HepG2 (cell line): ENCODE measurements around the gene PLB1. TPM values are rescaled to one million over a fixed set of nuclear protein-coding genes. Genes with fewer than 3 reads are reported as not detected.

Experiments
- ATAC-seq: fragments of 200-7000 bp; cut with Tn5 transposase; 3 replicates; pipeline ENCODE4 v1.9.1; 2020; ENCODE audit warnings: mild to moderate bottlenecking, moderate library complexity
- BruUV-seq: library from RNA; stranded (reverse); fragments of 400-500 nt; replicated peaks from 2 replicates; lab custom pipeline; 2021; lab: Mats Ljungman, UMichigan
- CTCF ChIA-PET: fragments of 300-600 bp; formaldehyde crosslinking; extraction: SDS; loops from one replicate; lab custom pipeline; 2021; ENCODE audit warnings: low total read pairs, inconsistent platforms, low intra/inter-chr PET ratio; lab: Yijun Ruan, JAX
- POLR2A ChIA-PET: fragments of 350-600 bp; sonication (Branson Sonifier 250); formaldehyde crosslinking; loops from one replicate; lab custom pipeline; 2020; ENCODE audit warnings: antibody characterized with exemption, inconsistent platforms; lab: Yijun Ruan, JAX
- DNase-seq: peaks from one replicate; pipeline ENCODE4 v3.0.0-alpha.2; 2015; ENCODE audit warnings: low spot score
- FAIRE-seq: peaks from 3 replicates; lab custom pipeline; 2011; peaks lifted over from hg19 to GRCh38; lab: Jason Lieb, UNC
- H2AFZ ChIP-seq: one replicate; pipeline ENCODE4 v1.6.1; 2011; ENCODE audit warnings: low read length, inconsistent platforms
- H3K27ac ChIP-seq: fragments of 300-600 bp; 3 replicates; pipeline ENCODE4 v1.8.0; 2011; ENCODE audit warnings: mixed run types, mild to moderate bottlenecking, mixed read lengths, low read length, inconsistent platforms; ENCODE audit not compliant: insufficient read depth; ENCODE audit errors: extremely low read length
- H3K27me3 ChIP-seq, 2 experiments: fragments of 200-600 bp in 1 of 2; 2 replicates in 1 of 2; 3 replicates in 1 of 2; pipeline versions ENCODE4 v1.6.0 to v1.8.0; 2011; ENCODE audit warnings: low read length in 2 of 2, mild to moderate bottlenecking in 2 of 2, moderate library complexity in 2 of 2, inconsistent platforms in 1 of 2; ENCODE audit not compliant: insufficient read depth in 2 of 2, control insufficient read depth in 1 of 2
- H3K36me3 ChIP-seq, 2 experiments: fragments of 200-600 bp in 1 of 2; replicated peaks in 1 of 2; 2 replicates in 1 of 2; 3 replicates in 1 of 2; pipeline versions ENCODE4 v1.5.1 to v1.8.0; 2011; ENCODE audit warnings: low read length in 2 of 2, inconsistent platforms in 1 of 2; ENCODE audit not compliant: insufficient read depth in 2 of 2, control insufficient read depth in 1 of 2
- H3K4me1 ChIP-seq: 2 replicates; pipeline ENCODE4 v1.5.1; 2012; ENCODE audit warnings: low read length, inconsistent platforms; ENCODE audit not compliant: insufficient read depth
- H3K4me2 ChIP-seq: 2 replicates; pipeline ENCODE4 v1.6.0; 2011; ENCODE audit warnings: low read depth, low read length, inconsistent platforms
- H3K4me3 ChIP-seq, 3 experiments: fragments of 200-600 bp in 1 of 3; sonication (generic), shearing (Covaris generic) in 1 of 3; replicated peaks in 1 of 3; 2 replicates each; pipeline ENCODE4 v1.5.1; 2011 to 2016; ENCODE audit warnings: low read length in 3 of 3, inconsistent platforms in 2 of 3, low read depth in 2 of 3, mild to moderate bottlenecking in 2 of 3, control low read depth in 1 of 3, mixed read lengths in 1 of 3; ENCODE audit not compliant: insufficient read depth in 1 of 3
- H3K79me2 ChIP-seq: one replicate; pipeline ENCODE4 v1.6.1; 2011; ENCODE audit warnings: low read length, inconsistent platforms; ENCODE audit not compliant: insufficient read depth
- H3K9ac ChIP-seq: 2 replicates; pipeline ENCODE4 v1.6.0; 2011; ENCODE audit warnings: mild to moderate bottlenecking, low read depth, low read length, inconsistent platforms; ENCODE audit not compliant: insufficient read depth
- H3K9me3 ChIP-seq: 2 replicates; pipeline ENCODE4 v1.5.1; 2012; ENCODE audit warnings: mild to moderate bottlenecking, low read length
- H4K20me1 ChIP-seq: 2 replicates; pipeline ENCODE4 v1.6.0; 2011; ENCODE audit warnings: inconsistent platforms, mild to moderate bottlenecking, low read length, moderate library complexity; ENCODE audit not compliant: insufficient read depth
- ETV6 ChIP-seq: sonication (generic); formaldehyde crosslinking; conservative IDR thresholded peaks from 2 replicates; pipeline ENCODE4 v1.4.0; 2020; ENCODE audit warnings: missing genetic modification reagents
- HNRNPH1 ChIP-seq: fragments of 200-400 bp; formaldehyde crosslinking; optimal IDR thresholded peaks from 2 replicates; pipeline ENCODE3; 2017; ENCODE audit warnings: mild to moderate bottlenecking, low read depth, low read length
- NR1H2 ChIP-seq: sonication (generic); formaldehyde crosslinking; IDR thresholded peaks from 2 replicates; pipeline ENCODE4 v1.8.1; 2022; ENCODE audit warnings: low read depth, missing genetic modification reagents, borderline replicate concordance
- PTBP1 ChIP-seq: fragments of 200-400 bp; formaldehyde crosslinking; IDR thresholded peaks from 2 replicates; pipeline ENCODE4 v1.6.1; 2018; ENCODE audit warnings: low read length, low read depth; ENCODE audit not compliant: poor library complexity, severe bottlenecking
- RBM39 ChIP-seq: fragments of 200-400 bp; formaldehyde crosslinking; IDR thresholded peaks from one replicate; pipeline ENCODE4 v1.6.1; 2018; ENCODE audit warnings: antibody characterized with exemption, mild to moderate bottlenecking, low read depth, low read length; ENCODE audit not compliant: poor library complexity, severe bottlenecking
- RXRA ChIP-seq: sonication (generic); formaldehyde crosslinking; IDR thresholded peaks from 2 replicates; pipeline ENCODE4 v1.5.1; 2020; ENCODE audit warnings: missing genetic modification reagents
- ZNF674 ChIP-seq: sonication (generic); formaldehyde crosslinking; IDR thresholded peaks from 2 replicates; pipeline ENCODE4 v1.5.0; 2020; ENCODE audit warnings: low read depth, mild to moderate bottlenecking, missing genetic modification reagents
- ZNF737 ChIP-seq: sonication (generic); formaldehyde crosslinking; IDR thresholded peaks from 2 replicates; pipeline ENCODE4 v1.5.0; 2020; ENCODE audit warnings: missing genetic modification reagents, mild to moderate bottlenecking, borderline replicate concordance
- WGBS: methylation state at CpG from one replicate; pipeline ENCODE4 v1.1.6; 2017; ENCODE audit warnings: low lambda C conversion rate; 5-methylcytosine and 5-hydroxymethylcytosine counted together
- in situ Hi-C: cut with HindIII; loops from 2 replicates; pipeline ENCODE4 v1.10.0; 2017; ENCODE audit warnings: low pct_unique_long_range_greater_than_20kb; ENCODE audit not compliant: extremely low pct_ligation_motif_present
- intact Hi-C: fragments of 100-400 bp; cut with micrococcal nuclease; formaldehyde crosslinking; loops from one replicate; pipeline ENCODE4 v1.10.0; 2022; ENCODE audit not compliant: unreplicated experiment
- polyA plus RNA-seq, 8 experiments: library from polyadenylated mRNA; depleted of rRNA in 3 of 8; stranded (reverse) in 7 of 8; unstranded in 1 of 8; fragments of >200 nt; fragmentation: Illumina TruSeq in 4 of 8; extraction: Trizol in 4 of 8; gene quantifications; 2 replicates each; pipeline versions ENCODE4 v1.2.1 to v1.2.3, GENCODE V29; 2011 to 2016; ENCODE audit warnings: low read depth in 4 of 8, missing spikeins in 1 of 8, mixed read lengths in 1 of 8; ENCODE audit not compliant: insufficient read depth in 1 of 8
- total RNA-seq, 5 experiments: library from RNA; depleted of rRNA; stranded (reverse); fragments of >200 nt; fragmentation: Illumina TruSeq; extraction: Trizol; gene quantifications; 2 replicates each; pipeline ENCODE4 v1.2.3, GENCODE V29; 2016; ENCODE audit warnings: low read depth in 1 of 5
- TF ChIP-seq, protein P1 (sequence below): fragments of 450-650 bp; IDR thresholded peaks from 2 replicates; pipeline ENCODE4 v1.6.1; 2017
- TF ChIP-seq, protein P2 (sequence below): sonication (generic); formaldehyde crosslinking; IDR thresholded peaks from 2 replicates; pipeline ENCODE4 v1.4.0; 2020; ENCODE audit warnings: mild to moderate bottlenecking, missing genetic modification reagents
- TF ChIP-seq, protein P3 (sequence below): sonication (generic); IDR thresholded peaks from 2 replicates; pipeline ENCODE4 v1.6.1; 2016; ENCODE audit warnings: low read depth, borderline replicate concordance
- TF ChIP-seq, protein P4 (sequence below): IDR thresholded peaks from 2 replicates; pipeline ENCODE4 v1.6.1; 2018; ENCODE audit warnings: missing genetic modification reagents
- TF ChIP-seq, protein P5 (sequence below): sonication (generic); formaldehyde crosslinking; IDR thresholded peaks from 2 replicates; pipeline ENCODE4 v1.5.0; 2020; ENCODE audit warnings: mild to moderate bottlenecking, missing genetic modification reagents

Gene PLB1
- total and polyA plus RNA-seq, 2 of the 13 experiments (the other 11 are each of a cell fraction or from before 2014, with no cell fraction given): 0.20 to 1.8 TPM

DNA sequence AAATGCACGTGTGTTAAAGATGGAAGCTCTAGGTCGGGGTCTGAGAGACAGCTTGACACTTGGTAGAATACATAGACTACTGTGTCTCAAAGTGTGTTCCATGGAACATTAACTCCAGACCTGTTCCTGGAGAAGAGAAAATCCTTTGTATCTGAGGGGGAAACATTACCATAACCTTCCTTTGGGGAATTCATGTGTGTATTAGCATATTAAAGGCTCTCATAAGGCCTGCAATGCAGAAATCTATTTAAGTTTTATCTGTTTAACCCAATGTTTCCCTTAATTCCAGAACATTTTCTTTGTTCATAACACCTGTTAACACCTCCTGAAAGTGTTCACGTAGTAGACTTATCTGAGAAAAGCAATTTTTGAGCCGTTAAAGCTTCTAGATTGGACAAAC is 99.5 kb downstream of the PLB1 start:
- ChIA-PET CTCF (interaction anchor here (2.0 kb wide), 1 partner anchor 158 kb away, joined by 12 read pairs; no protein-coding TSS in a partner anchor), POLR2A (interaction anchor here (2.3 to 5.1 kb wide), 2 partner anchors 11 to 156 kb away, joined by 11 to 25 read pairs; partner anchors contain the start of gene PPP1CB)
- intact Hi-C loops (no loop called here), in situ Hi-C loops (loop anchor here (10.0 kb wide), 1 partner anchor 159 kb away; the partner anchor contains the start of gene PPP1CB)
- Histone ChIP-seq H3K79me2 (no peaks in the 10 kb centered on the region), H3K4me2 (no peak overlapping the region), H3K36me3 (no peaks in the 10 kb centered on the region), H3K9ac (no peak overlapping the region), H4K20me1 (no peaks in the 10 kb centered on the region), H3K27me3 (peaks cover 4 to 34% of the 10 kb centered on the region in 2 experiments; a peak in 4 of 5 replicates), H3K27ac (no peak overlapping the region), H3K4me1 (peaks cover 16% of the 10 kb centered on the region), H3K4me3 (no peak overlapping the region), H2AFZ (no peak overlapping the region), H3K9me3 (no peaks in the 10 kb centered on the region)
- WGBS: 35% methylated on average over 4 of the region's 4 CpGs
- TF ChIP-seq PTBP1 (no peak), NR1H2 (CRISPR knock-in tag) (no peak), ETV6 (CRISPR knock-in tag) (no peak), RXRA (CRISPR knock-in tag) (no peak), ZNF737 (CRISPR knock-in tag) (no peak), ZNF674 (CRISPR knock-in tag) (no peak), RBM39 (no peak), HNRNPH1 (no peak)
- TF ChIP-seq, protein P1, sequence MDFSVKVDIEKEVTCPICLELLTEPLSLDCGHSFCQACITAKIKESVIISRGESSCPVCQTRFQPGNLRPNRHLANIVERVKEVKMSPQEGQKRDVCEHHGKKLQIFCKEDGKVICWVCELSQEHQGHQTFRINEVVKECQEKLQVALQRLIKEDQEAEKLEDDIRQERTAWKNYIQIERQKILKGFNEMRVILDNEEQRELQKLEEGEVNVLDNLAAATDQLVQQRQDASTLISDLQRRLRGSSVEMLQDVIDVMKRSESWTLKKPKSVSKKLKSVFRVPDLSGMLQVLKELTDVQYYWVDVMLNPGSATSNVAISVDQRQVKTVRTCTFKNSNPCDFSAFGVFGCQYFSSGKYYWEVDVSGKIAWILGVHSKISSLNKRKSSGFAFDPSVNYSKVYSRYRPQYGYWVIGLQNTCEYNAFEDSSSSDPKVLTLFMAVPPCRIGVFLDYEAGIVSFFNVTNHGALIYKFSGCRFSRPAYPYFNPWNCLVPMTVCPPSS: no peak
- TF ChIP-seq, protein P2, sequence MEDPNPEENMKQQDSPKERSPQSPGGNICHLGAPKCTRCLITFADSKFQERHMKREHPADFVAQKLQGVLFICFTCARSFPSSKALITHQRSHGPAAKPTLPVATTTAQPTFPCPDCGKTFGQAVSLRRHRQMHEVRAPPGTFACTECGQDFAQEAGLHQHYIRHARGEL (CRISPR knock-in tag): no peak
- TF ChIP-seq, protein P3, sequence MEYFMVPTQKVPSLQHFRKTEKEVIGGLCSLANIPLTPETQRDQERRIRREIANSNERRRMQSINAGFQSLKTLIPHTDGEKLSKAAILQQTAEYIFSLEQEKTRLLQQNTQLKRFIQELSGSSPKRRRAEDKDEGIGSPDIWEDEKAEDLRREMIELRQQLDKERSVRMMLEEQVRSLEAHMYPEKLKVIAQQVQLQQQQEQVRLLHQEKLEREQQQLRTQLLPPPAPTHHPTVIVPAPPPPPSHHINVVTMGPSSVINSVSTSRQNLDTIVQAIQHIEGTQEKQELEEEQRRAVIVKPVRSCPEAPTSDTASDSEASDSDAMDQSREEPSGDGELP: no peak
- TF ChIP-seq, protein P4, sequence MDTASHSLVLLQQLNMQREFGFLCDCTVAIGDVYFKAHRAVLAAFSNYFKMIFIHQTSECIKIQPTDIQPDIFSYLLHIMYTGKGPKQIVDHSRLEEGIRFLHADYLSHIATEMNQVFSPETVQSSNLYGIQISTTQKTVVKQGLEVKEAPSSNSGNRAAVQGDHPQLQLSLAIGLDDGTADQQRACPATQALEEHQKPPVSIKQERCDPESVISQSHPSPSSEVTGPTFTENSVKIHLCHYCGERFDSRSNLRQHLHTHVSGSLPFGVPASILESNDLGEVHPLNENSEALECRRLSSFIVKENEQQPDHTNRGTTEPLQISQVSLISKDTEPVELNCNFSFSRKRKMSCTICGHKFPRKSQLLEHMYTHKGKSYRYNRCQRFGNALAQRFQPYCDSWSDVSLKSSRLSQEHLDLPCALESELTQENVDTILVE (CRISPR knock-in tag): no peak
- TF ChIP-seq, protein P5, sequence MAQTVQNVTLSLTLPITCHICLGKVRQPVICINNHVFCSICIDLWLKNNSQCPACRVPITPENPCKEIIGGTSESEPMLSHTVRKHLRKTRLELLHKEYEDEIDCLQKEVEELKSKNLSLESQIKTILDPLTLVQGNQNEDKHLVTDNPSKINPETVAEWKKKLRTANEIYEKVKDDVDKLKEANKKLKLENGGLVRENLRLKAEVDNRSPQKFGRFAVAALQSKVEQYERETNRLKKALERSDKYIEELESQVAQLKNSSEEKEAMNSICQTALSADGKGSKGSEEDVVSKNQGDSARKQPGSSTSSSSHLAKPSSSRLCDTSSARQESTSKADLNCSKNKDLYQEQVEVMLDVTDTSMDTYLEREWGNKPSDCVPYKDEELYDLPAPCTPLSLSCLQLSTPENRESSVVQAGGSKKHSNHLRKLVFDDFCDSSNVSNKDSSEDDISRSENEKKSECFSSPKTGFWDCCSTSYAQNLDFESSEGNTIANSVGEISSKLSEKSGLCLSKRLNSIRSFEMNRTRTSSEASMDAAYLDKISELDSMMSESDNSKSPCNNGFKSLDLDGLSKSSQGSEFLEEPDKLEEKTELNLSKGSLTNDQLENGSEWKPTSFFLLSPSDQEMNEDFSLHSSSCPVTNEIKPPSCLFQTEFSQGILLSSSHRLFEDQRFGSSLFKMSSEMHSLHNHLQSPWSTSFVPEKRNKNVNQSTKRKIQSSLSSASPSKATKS (CRISPR knock-in tag): no peak
- ATAC-seq: no peak
- no TSS peak for BruUV-seq
- FAIRE-seq: no peak
- no peak for DNase-seq
